Stomach (tissue), 9 donors: ENCODE measurements around the gene CD44. TPM values are rescaled to one million over a fixed set of nuclear protein-coding genes. Genes with fewer than 3 reads are reported as not detected.
"Not testable (repeated sequence)": the region's sequence is repeated elsewhere in the genome, so short reads cannot be mapped to it uniquely, and the experiment has no call there.

Experiments used
- DNase-seq, 2 donors: peaks; one replicate each; pipeline versions ENCODE4 v3.0.0 to v3.0.0-alpha.2; 2013 to 2019
- H3K27ac ChIP-seq, 5 donors: fragments of 200-600 bp in 4 of 5; sonication (generic) in 4 of 5; one replicate each; pipeline ENCODE4 v1.5.1; 2013 to 2019; ENCODE audit warnings: mild to moderate bottlenecking in 1 of 5, moderate library complexity in 1 of 5
- H3K27me3 ChIP-seq, 3 donors: fragments of 200-600 bp; sonication (generic); one replicate each; pipeline ENCODE4 v1.5.1; 2017 to 2019; ENCODE audit warnings: mixed run types in 1 of 3
- H3K36me3 ChIP-seq, 4 donors: fragments of 200-600 bp; sonication (generic); 1 replicate in 3 of 4; 2 replicates in 1 of 4; pipeline ENCODE4 v1.5.1; 2016 to 2019
- H3K4me1 ChIP-seq, 4 donors: fragments of 200-600 bp; sonication (generic); one replicate each; pipeline ENCODE4 v1.5.1; 2016 to 2019
- H3K4me3 ChIP-seq, 4 donors: fragments of 200-600 bp; sonication (generic) in 3 of 4; one replicate each; pipeline ENCODE4 v1.5.1; 2016 to 2019; ENCODE audit warnings: mild to moderate bottlenecking in 1 of 4
- H3K9me3 ChIP-seq, 4 donors: fragments of 200-600 bp; sonication (generic); one replicate each; pipeline ENCODE4 v1.5.1; 2016 to 2019
- EP300 ChIP-seq: sonication (generic); formaldehyde crosslinking; IDR thresholded peaks from one replicate; pipeline ENCODE4 v1.6.1; 2017; ENCODE audit warnings: antibody characterized with exemption
- POLR2A ChIP-seq, 4 donors: fragments of 450-650 bp; IDR thresholded peaks; one replicate each; pipeline ENCODE4 v1.6.1; 2016; ENCODE audit warnings: antibody characterized with exemption in 4 of 4, control low read depth in 2 of 4, mild to moderate bottlenecking in 1 of 4, moderate library complexity in 1 of 4
- POLR2AphosphoS5 ChIP-seq, 3 donors: sonication (generic); formaldehyde crosslinking; IDR thresholded peaks; one replicate each; pipeline ENCODE4 v1.6.1; 2016; ENCODE audit warnings: antibody characterized with exemption in 3 of 3
- WGBS, 5 donors: extraction: QIAGEN DNeasy Blood & Tissue Kit in 3 of 5; methylation state at CpG; one replicate each; pipeline versions ENCODE4 v1.1.5 to v1.1.7; 2013 to 2018; 5-methylcytosine and 5-hydroxymethylcytosine counted together
- intact Hi-C: fragments of 100-400 bp; cut with DNase I; formaldehyde crosslinking; loops from one replicate; pipeline ENCODE4 v1.15.1; 2023; ENCODE audit warnings: low total_unique reads
- polyA plus RNA-seq, 3 donors: library from polyadenylated mRNA; stranded (reverse); fragments of 200-250 nt; gene quantifications; one replicate each; pipeline ENCODE4 v1.2.3, GENCODE V29; 2013
- total RNA-seq, 5 donors: library from RNA; depleted of rRNA; stranded (reverse); fragments of >200 nt; gene quantifications; one replicate each; pipeline versions ENCODE4 v1.1.0 to v1.2.3, GENCODE V29; 2014 to 2016
- TF ChIP-seq, protein P1 (sequence below), 7 experiments: fragments of 450-650 bp in 4 of 7; fragments of 200-600 bp in 3 of 7; sonication (generic) in 3 of 7; IDR thresholded peaks; one replicate each; pipeline ENCODE4 v1.5.1; 2016 to 2019; ENCODE audit warnings: antibody characterized with exemption in 7 of 7, control low read depth in 2 of 7, mild to moderate bottlenecking in 1 of 7
- donor health status: healthy with polysubstance abuse.
- donor health status: Bipolar disorder and iron deficiency.
- donor health status: healthy.

The CD44 gene
- total and polyA plus RNA-seq, 8 donors, result 47.5 to 229 (median 102) TPM

DNA sequence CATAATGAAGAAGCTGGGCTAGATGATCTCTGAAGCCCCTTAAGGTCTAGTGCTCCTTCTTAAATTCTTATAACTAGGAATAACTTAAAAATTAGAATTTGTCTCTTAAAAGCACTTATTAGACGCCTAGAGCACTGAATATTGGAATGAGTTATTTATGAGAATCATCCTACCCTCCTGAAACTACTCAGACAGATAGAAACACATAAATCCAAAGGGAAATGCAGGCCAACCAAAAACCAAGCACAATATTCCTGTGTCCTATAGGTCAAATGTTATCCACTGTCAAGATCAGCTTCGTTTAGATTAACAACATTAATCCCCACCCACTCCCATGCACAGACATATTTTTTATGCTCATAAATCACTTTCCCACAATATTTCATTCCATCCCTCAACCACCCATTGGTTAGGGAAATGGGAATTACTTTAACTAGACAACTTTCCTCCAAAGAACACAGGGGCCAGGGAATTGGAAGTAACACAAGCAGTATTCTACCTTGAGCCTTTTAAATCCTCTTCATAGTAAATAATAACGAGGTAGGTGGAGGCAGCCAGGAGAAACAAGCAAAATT, 87.1 kb downstream of the CD44 start:
- H3K36me3 ChIP-seq, result peaks cover 9 to 85% (median 77%) of the 10 kb centered on the region in 4 donors
- peak overlapping the region in 1 of 5 donors; percentile 12 for H3K27ac ChIP-seq
- no peak overlapping the region for H3K4me3 ChIP-seq
- peaks cover 0 to 36% (median 14%) of the 10 kb centered on the region in 4 donors for H3K4me1 ChIP-seq
- DNase-seq, result no peak
- H3K9me3 ChIP-seq, result no peaks in the 10 kb centered on the region
- H3K27me3 ChIP-seq, result no peaks in the 10 kb centered on the region
- intact Hi-C loops, result no loop called here
- 66 to 69% (median 68%) methylated on average over 3 of the region's 3 CpGs for WGBS, 5 donors
- no peak for TF ChIP-seq POLR2AphosphoS5 (IDR thresholded peaks at IDR 0.05)
- no peak for TF ChIP-seq POLR2A (IDR thresholded peaks at IDR 0.05)

DNA sequence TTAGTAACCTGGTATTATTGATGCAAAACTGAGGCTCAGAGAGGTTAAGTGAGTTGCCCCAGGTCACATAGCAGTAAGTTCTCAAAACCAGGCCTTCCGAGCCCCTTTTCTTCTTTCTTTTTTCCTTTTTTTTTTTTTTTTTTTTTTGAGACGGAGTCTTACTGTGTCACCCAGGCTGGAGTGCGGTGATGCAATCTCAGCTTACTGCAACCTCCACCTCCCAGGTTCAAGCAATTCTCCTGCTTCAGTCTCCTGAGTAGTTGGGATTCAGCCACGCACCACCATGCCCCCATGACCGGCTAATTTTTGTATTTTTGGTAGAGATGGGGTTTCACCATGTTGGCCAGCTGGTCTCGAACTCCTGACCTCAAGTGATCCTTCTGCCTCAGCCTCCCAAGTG, 87.8 kb downstream of the CD44 start:
- H3K27me3 ChIP-seq, intact Hi-C loops, DNase-seq, H3K9me3 ChIP-seq, H3K4me3 ChIP-seq: not testable (repeated sequence)
- Histone ChIP-seq H3K4me1 (peaks cover 0 to 28% (median 11%) of the 10 kb centered on the region in 4 donors), H3K36me3 (peaks cover 5 to 84% (median 73%) of the 10 kb centered on the region in 4 donors), H3K27ac (peak overlapping the region in 3 of 5 donors; percentile 43 to 71 (median 63))
- WGBS, 5 donors, result 93 to 97% (median 94%) methylated on average over 6 of the region's 6 CpGs

DNA sequence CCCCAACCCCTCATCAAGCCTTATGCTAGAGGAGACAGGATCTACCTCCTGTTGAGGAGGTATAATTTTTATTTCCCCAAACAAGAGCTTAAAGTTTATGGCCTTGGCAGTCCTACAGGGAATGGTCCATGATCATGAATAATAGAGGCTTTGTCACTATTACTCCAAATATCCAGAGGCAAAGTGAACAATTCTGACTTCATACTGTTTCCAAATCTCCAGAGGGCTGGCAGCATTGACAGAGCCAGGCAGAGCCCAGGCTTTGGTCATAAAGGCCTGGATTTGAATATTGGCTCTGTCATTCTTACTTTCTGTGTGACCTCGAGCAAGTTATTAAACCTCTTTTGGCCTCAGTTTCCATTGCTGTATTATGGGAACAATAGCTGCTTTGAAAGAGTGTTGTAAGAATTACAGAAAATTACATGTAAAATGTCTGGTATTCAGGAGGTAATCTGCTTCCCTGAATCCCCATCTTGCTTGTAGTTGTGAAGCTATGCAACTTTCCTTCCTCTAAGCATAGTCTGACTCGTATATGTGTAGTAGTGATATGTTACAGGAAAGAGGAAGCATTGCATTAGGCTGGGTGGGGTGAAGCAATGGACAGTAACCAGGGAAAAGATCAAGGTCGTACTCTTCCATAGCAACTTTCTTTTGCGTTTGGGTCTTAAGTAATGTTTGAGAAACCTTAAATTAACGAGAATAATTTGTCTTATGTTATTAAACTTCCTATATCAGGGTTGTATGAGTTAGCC, 88.8 kb downstream of the CD44 start:
- Histone ChIP-seq H3K9me3 (no peaks in the 10 kb centered on the region), H3K27me3 (no peaks in the 10 kb centered on the region), H3K27ac (peak overlapping the region in 4 of 5 donors; percentile 10 to 71 (median 53)), H3K4me1 (peaks cover 0 to 29% (median 11%) of the 10 kb centered on the region in 4 donors), H3K4me3 (no peak overlapping the region), H3K36me3 (peaks cover 4 to 79% (median 63%) of the 10 kb centered on the region in 4 donors)
- TF ChIP-seq EP300, result no peak
- TF ChIP-seq, protein P1, sequence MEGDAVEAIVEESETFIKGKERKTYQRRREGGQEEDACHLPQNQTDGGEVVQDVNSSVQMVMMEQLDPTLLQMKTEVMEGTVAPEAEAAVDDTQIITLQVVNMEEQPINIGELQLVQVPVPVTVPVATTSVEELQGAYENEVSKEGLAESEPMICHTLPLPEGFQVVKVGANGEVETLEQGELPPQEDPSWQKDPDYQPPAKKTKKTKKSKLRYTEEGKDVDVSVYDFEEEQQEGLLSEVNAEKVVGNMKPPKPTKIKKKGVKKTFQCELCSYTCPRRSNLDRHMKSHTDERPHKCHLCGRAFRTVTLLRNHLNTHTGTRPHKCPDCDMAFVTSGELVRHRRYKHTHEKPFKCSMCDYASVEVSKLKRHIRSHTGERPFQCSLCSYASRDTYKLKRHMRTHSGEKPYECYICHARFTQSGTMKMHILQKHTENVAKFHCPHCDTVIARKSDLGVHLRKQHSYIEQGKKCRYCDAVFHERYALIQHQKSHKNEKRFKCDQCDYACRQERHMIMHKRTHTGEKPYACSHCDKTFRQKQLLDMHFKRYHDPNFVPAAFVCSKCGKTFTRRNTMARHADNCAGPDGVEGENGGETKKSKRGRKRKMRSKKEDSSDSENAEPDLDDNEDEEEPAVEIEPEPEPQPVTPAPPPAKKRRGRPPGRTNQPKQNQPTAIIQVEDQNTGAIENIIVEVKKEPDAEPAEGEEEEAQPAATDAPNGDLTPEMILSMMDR (IDR thresholded peaks at IDR 0.05), result no peak
- no peak for TF ChIP-seq POLR2AphosphoS5 (IDR thresholded peaks at IDR 0.05)
- no peak for TF ChIP-seq POLR2A (IDR thresholded peaks at IDR 0.05)
- intact Hi-C loops, result no loop called here
- DNase-seq, result peak in 1 of 2 donors; percentile 22
- WGBS, 5 donors, result 65 to 85% (median 71%) methylated on average over 5 of the region's 5 CpGs

DNA sequence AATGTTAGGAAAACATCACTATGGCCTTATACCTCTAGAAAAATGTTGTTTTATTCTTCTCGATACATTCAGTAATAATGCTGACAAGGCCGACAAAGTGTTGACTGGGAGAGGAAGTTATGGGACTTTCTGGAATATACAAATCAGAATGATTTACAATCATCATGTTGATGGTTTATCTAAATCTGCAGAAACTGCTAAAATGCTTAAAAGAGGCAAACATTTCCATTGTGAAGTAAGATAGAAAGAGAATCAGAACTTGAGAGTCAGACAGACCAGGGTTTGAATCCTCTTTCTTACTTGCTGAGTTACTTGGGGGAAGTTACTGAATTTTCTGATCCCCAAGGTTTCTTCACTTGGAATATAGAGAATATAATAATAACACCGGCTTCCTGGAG, 89.4 kb downstream of the CD44 start:
- H3K9me3 ChIP-seq, result no peaks in the 10 kb centered on the region
- WGBS, 5 donors, result 67 to 84% (median 81%) methylated on average over 3 of the region's 3 CpGs
- DNase-seq, result no peak
- H3K4me3 ChIP-seq, result no peak overlapping the region
- H3K27me3 ChIP-seq, result no peaks in the 10 kb centered on the region
- TF ChIP-seq EP300 (no peak), POLR2AphosphoS5 (IDR thresholded peaks at IDR 0.05) (no peak), POLR2A (IDR thresholded peaks at IDR 0.05) (no peak)
- TF ChIP-seq, protein P1 (IDR thresholded peaks at IDR 0.05), result no peak
- H3K4me1 ChIP-seq, result peaks cover 0 to 30% (median 11%) of the 10 kb centered on the region in 4 donors
- peaks cover 4 to 73% (median 59%) of the 10 kb centered on the region in 4 donors for H3K36me3 ChIP-seq
- intact Hi-C loops, result no loop called here
- H3K27ac ChIP-seq, result peak overlapping the region in 3 of 5 donors; percentile 10 to 71 (median 63)

DNA sequence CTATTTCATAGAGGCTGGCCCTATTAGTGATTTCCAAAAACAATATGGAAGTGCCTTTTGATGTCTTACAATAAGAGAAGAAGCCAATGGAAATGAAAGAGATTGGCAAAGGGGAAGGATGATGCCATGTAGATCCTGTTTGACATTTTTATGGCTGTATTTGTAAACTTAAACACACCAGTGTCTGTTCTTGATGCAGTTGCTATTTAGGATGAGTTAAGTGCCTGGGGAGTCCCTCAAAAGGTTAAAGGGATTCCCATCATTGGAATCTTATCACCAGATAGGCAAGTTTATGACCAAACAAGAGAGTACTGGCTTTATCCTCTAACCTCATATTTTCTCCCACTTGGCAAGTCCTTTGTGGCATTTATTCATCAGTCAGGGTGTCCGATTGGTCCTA, 91.4 kb downstream of the CD44 start:
- Histone ChIP-seq H3K4me1 (peaks cover 0 to 27% (median 10%) of the 10 kb centered on the region in 4 donors), H3K27ac (no peak overlapping the region), H3K27me3 (no peaks in the 10 kb centered on the region), H3K36me3 (peaks cover 4 to 53% (median 39%) of the 10 kb centered on the region in 4 donors), H3K9me3 (no peaks in the 10 kb centered on the region), H3K4me3 (no peak overlapping the region)
- intact Hi-C loops, result no loop called here
- DNase-seq, result no peak
- WGBS, 5 donors, result 93 to 98% (median 97%) methylated on average over 1 of the region's 1 CpG
- TF ChIP-seq EP300 (no peak), POLR2AphosphoS5 (IDR thresholded peaks at IDR 0.05) (no peak), POLR2A (IDR thresholded peaks at IDR 0.05) (no peak)
- TF ChIP-seq, protein P1 (IDR thresholded peaks at IDR 0.05), result no peak
